ENCODE results near the gene TRPM3.

DNA sequence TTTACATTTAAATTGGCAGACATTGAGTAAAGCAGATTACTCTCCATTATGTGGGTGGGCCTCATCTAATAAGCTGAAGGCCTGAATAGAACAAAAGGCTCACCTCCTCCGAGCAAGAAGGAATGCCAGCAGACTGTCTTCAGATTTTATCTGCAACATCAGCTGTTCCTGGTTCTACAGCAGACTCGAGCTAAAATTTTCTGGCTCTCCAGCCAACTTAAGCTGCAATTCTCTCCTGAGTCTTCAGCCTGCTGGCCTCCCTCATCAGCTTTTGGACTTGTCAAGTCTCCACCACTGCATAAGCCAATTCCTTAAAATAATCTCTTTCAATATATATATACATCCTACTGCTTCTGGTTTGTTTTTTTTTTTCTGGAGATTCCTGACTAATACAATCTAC, 12.5 kb downstream of the TRPM3 start:
- no peak for TF ChIP-seq EZH2 (IDR thresholded peaks at IDR 0.05; ENCODE audit: low read depth, low read length, severe bottlenecking)
- no peak for TF ChIP-seq EGR1 (IDR thresholded peaks at IDR 0.05; ENCODE audit: borderline replicate concordance, low read depth, low read length)
- TF ChIP-seq, protein P1, sequence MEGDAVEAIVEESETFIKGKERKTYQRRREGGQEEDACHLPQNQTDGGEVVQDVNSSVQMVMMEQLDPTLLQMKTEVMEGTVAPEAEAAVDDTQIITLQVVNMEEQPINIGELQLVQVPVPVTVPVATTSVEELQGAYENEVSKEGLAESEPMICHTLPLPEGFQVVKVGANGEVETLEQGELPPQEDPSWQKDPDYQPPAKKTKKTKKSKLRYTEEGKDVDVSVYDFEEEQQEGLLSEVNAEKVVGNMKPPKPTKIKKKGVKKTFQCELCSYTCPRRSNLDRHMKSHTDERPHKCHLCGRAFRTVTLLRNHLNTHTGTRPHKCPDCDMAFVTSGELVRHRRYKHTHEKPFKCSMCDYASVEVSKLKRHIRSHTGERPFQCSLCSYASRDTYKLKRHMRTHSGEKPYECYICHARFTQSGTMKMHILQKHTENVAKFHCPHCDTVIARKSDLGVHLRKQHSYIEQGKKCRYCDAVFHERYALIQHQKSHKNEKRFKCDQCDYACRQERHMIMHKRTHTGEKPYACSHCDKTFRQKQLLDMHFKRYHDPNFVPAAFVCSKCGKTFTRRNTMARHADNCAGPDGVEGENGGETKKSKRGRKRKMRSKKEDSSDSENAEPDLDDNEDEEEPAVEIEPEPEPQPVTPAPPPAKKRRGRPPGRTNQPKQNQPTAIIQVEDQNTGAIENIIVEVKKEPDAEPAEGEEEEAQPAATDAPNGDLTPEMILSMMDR (IDR thresholded peaks at IDR 0.05; ENCODE audit: control extremely low read depth in 1 of 3, insufficient read depth in 1 of 3, low read depth in 1 of 3, low read length in 3 of 3) = no peak
- no peak for TF ChIP-seq TBP (IDR thresholded peaks at IDR 0.05; ENCODE audit: low read depth, low read length)

All from H1 (cell line).